Glutamatergic neuron (in vitro differentiated cells): Measurements from ENCODE around the gene TYK2. TPM values are rescaled to one million over a fixed set of nuclear protein-coding genes. Genes with fewer than 3 reads are reported as not detected.
"Not testable (repeated sequence)": the region's sequence is repeated elsewhere in the genome, so short reads cannot be mapped to it uniquely, and the experiment has no call there.

Experiments
- DNase-seq: peaks from one replicate; pipeline ENCODE4 v3.0.0; 2022
- H3K27ac Mint-ChIP-seq: one replicate; pipeline ENCODE4 v1.8.0; 2020; ENCODE audit warnings: mild to moderate bottlenecking, mixed read lengths, inconsistent platforms; ENCODE audit not compliant: unreplicated experiment
- H3K27me3 Mint-ChIP-seq: one replicate; pipeline ENCODE4 v1.8.0; 2020; ENCODE audit warnings: mild to moderate bottlenecking, moderate library complexity, mixed read lengths, inconsistent platforms; ENCODE audit not compliant: unreplicated experiment
- H3K36me3 Mint-ChIP-seq: one replicate; pipeline ENCODE4 v1.8.0; 2020; ENCODE audit warnings: mild to moderate bottlenecking, mixed read lengths, inconsistent platforms; ENCODE audit not compliant: unreplicated experiment
- H3K4me1 Mint-ChIP-seq: one replicate; pipeline ENCODE4 v1.8.0; 2020; ENCODE audit warnings: mild to moderate bottlenecking, low read depth, mixed read lengths, inconsistent platforms; ENCODE audit not compliant: unreplicated experiment
- H3K4me3 Mint-ChIP-seq: one replicate; pipeline ENCODE4 v1.8.0; 2020; ENCODE audit warnings: mild to moderate bottlenecking, mixed read lengths, inconsistent platforms; ENCODE audit not compliant: unreplicated experiment
- H3K9me3 Mint-ChIP-seq: one replicate; pipeline ENCODE4 v1.8.0; 2020; ENCODE audit warnings: mild to moderate bottlenecking, moderate library complexity, mixed read lengths, inconsistent platforms; ENCODE audit not compliant: unreplicated experiment
- CTCF ChIP-seq: fragments of 200-600 bp; sonication (generic); IDR thresholded peaks from one replicate; pipeline ENCODE4 v1.5.0; 2021; ENCODE audit not compliant: partially characterized antibody, unreplicated experiment
- total RNA-seq: library from RNA; stranded (reverse); fragmentation: NEBNext Ultra II Directional; extraction: Animal tissue kit (Norgen Biotek cat#: 25700); gene quantifications from one replicate; pipeline ENCODE4 v1.2.1, GENCODE V29; 2021; ENCODE audit not compliant: unreplicated experiment

The TYK2 gene
- total RNA-seq, 1 donor from 2014 or later = 90.4 TPM

GRCh38 chr19:10339977-10340376 lies 40.4 kb downstream of the TYK2 start:
- TF ChIP-seq CTCF = no peak
- peaks cover 4% of the 10 kb centered on the region for H3K27me3 Mint-ChIP-seq
- H3K9me3 Mint-ChIP-seq = peaks cover 7% of the 10 kb centered on the region
- no peak for DNase-seq
- H3K4me3 Mint-ChIP-seq = no peak overlapping the region
- no peak overlapping the region for H3K27ac Mint-ChIP-seq
- no peaks in the 10 kb centered on the region for H3K4me1 Mint-ChIP-seq
- no peaks in the 10 kb centered on the region for H3K36me3 Mint-ChIP-seq

DNA sequence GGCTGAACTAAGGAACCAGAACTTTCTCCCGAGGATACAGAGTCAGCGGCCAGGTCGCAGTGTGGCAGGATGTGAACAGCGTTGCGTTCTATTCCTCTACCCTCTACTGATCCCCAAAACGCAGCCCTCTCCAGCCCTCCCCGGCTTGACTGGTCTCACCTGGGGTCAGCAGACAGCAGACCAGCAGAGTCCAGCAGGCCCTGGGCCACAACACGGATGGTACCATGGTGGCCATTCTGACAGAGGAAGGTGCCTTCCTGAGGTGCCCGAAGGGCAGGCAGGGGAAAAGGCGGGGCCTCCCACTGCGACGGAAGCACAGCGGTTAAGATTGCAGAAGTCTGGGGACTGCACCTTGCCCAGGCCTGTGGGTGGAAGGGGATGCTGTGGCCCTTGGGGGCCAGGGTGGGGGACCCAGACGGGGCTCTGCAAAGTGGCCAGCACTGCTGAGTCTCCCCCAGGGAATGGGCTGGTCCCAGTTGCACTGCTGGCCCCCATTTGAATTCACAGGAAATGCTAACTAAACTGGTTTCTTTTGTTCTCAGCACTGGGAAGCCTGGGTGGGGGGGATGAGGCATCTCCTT lies 40.9 kb downstream of the TYK2 start, which contains the start of gene ICAM3:
TSS of gene ICAM3 (minus strand) at position 245 of the 581 bp plus-strand sequence. CDS start at position 235, 10 bp downstream.
- no peak within 1 kb of the TSS for H3K27ac Mint-ChIP-seq
- H3K4me3 Mint-ChIP-seq = no peak within 1 kb of the TSS
- H3K27me3 Mint-ChIP-seq = peaks cover 4% of the 10 kb centered on the region
- no peak for DNase-seq
- H3K4me1 Mint-ChIP-seq = no peaks in the 10 kb centered on the region
- no peaks in the 10 kb centered on the region for H3K36me3 Mint-ChIP-seq
- H3K9me3 Mint-ChIP-seq = peaks cover 7% of the 10 kb centered on the region
- TF ChIP-seq CTCF = no peak

DNA sequence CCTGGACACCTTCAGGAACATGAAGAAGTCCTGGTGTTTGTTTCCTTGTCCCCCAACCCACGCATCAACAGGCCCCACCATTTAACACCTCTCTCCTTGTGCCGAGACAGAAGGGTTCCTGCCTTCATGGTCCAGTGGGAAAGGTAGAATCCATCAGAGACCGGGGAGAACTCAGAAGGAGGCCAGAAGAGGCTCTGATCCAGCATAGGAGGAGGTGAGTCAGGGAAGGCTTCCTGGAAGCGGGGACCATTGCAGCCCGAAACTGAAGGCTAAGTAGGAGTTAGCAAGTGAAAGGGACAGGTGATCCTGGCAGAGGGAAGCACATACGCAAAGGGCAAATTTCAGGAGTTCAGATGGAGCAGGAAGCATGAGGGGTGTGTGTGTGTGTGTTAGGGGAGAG lies 41.4 kb downstream of the TYK2 start:
- Mint-ChIP-seq H3K27ac (no peak overlapping the region), H3K27me3 (peaks cover 7% of the 10 kb centered on the region), H3K4me1 (peaks cover 1% of the 10 kb centered on the region), H3K4me3 (no peak overlapping the region), H3K36me3 (no peaks in the 10 kb centered on the region), H3K9me3 (peaks cover 9% of the 10 kb centered on the region)
- TF ChIP-seq CTCF = no peak
- no peak for DNase-seq

GRCh38 chr19:10336725-10337124 lies 43.6 kb downstream of the TYK2 start:
- not testable (repeated sequence) for DNase-seq, H3K27ac Mint-ChIP-seq, H3K4me1 Mint-ChIP-seq, H3K27me3 Mint-ChIP-seq, H3K4me3 Mint-ChIP-seq, H3K36me3 Mint-ChIP-seq, H3K9me3 Mint-ChIP-seq

DNA sequence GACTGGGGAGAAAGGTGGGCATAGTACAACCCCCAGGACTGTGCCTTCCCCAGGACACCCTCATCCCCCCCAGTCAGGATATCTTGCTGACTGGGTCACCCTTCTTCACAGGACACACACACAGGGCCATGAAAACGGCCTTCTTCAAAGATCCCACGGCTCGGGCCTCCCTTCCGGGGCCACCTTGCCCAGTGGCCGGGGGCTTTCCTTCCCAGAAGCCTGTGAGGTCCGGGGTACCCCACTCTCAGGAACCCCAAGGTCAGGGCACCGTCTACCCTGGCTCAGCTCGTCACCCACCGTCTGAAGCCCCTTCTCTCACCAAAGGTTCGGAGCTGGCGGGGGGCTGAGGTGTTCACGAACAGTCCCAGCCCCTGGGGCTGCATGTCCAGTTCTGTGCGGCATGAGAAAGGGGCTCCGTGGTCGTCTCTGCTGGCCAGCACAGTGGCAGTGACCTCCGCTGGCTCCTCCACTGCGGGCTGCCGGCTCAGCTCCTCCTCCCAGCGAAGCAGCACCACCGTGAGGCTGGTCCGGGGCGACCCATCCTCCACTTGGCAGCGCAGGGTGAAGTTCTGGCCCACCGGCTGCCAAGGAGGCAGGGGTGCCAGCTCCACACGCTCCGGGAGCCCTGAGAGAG lies 44.9 kb downstream of the TYK2 start:
- DNase-seq = no peak
- peaks cover 6% of the 10 kb centered on the region for H3K9me3 Mint-ChIP-seq
- peaks cover 7% of the 10 kb centered on the region for H3K4me1 Mint-ChIP-seq
- no peak for TF ChIP-seq CTCF
- H3K36me3 Mint-ChIP-seq = no peaks in the 10 kb centered on the region
- H3K27me3 Mint-ChIP-seq = peaks cover 7% of the 10 kb centered on the region
- no peak overlapping the region for H3K27ac Mint-ChIP-seq
- H3K4me3 Mint-ChIP-seq = no peak overlapping the region
